GDM1 (cell line): Measurements from ENCODE around the gene SLIT1.
A peak's percentile ranks its signal among the peaks of the same experiment; 100 is the strongest.

Source experiments
- DNase-seq: peaks from one replicate; lab custom pipeline; 2025; lab: John Stamatoyannopoulos, UW

Gene SLIT1

GRCh38 chr10:97023401-97024167 is 162.2 kb downstream of the SLIT1 start:
- no peak for DNase-seq

GRCh38 chr10:97022616-97023015 is 163.1 kb downstream of the SLIT1 start:
- DNase-seq = no peak

- no peak for DNase-seq
Measured at GRCh38 chr10:97020452-97021400, 165.0 kb downstream of the SLIT1 start.

- DNase-seq = no peak
Measured at GRCh38 chr10:97019213-97019844, 166.4 kb downstream of the SLIT1 start.

- DNase-seq = no peak
Measured at GRCh38 chr10:97018251-97019212, 167.2 kb downstream of the SLIT1 start.

- no peak for DNase-seq
Measured at GRCh38 chr10:97017474-97017903, 168.3 kb downstream of the SLIT1 start.

DNA sequence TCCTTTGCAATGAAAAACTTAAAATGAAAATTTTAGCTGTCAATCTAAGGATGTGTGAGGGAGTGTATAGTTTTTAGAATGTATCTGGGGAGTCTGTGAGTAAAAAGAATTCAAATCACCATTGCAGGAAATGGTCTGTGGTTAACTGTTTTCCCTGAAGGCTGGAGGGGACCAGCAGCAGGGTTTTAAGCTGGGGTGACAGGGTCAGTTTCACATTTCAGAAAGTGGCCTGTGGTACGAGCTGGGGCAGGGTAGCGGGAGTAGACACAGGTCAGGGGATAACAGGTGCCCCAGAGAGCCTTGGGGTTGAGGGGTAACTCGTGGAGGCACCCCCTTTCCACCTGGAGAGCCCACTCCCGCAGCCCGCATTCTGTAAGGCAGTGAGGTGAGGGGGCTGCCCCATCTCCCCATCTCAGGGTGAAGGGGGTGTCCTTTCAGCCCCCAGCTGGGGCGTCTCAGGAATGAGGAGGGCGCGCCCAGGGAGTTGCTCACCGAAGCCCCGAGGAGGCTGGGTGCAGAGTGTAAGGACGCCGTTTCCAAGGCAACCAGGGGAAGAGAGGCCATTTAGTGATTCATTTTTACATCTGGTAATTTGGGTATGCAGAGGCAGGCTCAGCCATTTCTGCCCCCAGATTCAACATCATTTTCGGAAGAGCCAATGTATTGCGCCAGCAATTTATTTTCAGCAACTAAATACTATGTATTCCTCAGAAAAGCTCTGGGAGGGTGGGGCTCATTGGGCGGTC is 168.9 kb downstream of the SLIT1 start:
- DNase-seq = peak; percentile 12

- DNase-seq = no peak
Measured at GRCh38 chr10:97015240-97015639, 170.5 kb downstream of the SLIT1 start.

GRCh38 chr10:97013983-97014382 is 171.8 kb downstream of the SLIT1 start:
- DNase-seq = no peak

GRCh38 chr10:97013568-97013967 is 172.2 kb downstream of the SLIT1 start:
- no peak for DNase-seq

DNA sequence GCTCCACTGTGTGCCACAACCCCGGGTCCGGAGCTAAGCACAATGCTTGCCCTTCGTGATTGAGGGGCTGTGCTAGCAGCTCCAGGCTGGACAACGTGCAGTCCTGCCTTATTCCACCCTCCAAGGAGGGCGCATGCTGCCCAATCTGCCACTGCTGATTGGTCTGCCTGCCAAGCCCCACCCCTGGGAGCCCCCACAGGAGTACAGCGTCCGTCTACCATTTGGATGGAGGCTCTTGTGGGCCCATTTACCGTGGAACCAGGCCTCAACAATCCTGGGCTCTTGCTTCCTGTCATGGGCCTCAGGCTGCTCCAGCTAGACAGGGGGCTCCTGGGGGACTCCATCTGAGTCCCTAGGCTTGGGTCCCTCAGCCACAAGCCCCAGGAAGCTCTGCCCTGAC is 173.3 kb downstream of the SLIT1 start:
- no peak for DNase-seq

DNA sequence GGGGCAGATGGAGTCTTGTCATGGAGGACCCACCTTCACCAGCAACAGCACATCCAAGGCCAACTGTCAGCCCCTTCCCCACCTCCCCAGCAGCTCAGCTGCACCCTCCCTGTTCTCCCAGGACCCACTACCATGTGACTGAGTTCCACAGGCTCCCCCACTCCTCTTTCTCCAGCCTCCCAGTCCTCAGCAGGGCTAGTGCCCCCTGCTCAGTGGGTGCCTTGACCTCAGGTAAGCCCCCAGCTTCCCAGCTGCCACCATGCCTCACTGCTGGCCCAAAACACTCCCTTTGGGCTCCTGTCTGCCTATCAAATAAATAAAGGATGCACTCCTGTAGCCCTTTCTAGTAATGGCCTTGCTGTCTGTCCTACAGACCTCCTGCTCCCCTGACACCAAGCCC is 174.4 kb downstream of the SLIT1 start:
- no peak for DNase-seq

DNA sequence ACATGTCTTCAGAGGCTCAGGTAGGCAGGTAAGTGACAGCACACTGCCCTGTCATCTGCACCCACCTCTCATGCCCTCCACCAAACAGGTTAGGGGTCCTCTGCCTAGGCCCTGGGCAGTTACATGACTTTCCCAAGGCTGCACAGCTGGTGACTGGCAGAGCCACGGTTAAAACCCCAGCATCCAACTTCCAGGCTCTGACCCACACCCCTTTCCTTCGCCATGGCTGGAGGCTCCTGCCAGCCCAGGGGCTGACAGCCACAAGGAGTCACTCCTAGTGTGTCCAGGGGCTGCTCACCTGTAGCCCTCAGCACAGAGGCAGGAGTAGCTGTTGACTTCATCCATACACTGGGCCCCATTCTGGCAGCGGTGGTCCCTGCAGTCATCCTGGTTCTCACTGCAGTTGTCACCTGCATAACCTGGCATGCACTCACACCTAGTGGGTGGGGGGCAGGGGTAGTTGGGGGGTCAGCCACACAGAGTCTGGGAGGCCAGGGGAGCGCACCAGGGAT is 175.0 kb downstream of the SLIT1 start:
- DNase-seq = no peak

DNA sequence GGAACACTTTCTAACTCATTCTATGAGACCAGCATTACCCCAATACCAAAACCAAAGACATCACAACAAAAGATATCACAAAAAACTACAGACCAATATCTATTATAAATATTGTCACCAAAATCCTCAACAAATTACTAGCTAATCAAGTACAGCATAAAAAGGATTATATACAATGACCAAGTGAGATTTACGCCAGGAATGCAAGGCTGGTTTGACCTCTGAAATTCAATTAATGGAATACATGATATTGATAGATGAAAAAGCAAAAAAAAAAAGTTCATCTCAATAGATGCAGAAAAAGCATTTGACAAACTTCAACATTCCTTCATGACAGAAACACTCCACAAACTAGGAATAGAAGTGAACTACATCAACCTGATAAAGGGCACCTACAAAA is 178.3 kb downstream of the SLIT1 start:
- no peak for DNase-seq

DNA sequence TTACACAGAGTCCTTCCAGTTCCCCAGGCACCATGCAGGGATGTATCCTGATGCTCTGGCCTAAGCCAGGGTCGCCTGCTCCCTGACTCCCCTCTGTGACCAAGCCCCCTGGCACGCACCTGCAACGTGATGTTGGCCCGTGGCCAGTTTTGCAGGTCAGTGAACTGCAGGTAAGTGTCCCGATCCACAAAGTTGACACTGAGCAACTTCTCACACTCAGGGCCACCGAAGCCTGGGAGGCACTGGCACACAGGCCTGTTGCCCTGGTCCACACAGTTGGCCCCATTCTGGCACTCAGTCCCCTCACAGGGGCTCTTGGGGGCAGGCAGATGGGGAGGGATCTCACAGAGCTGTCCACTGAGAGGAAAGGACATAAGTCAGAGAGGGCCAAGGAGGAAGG is 179.4 kb downstream of the SLIT1 start:
- DNase-seq = no peak

DNA sequence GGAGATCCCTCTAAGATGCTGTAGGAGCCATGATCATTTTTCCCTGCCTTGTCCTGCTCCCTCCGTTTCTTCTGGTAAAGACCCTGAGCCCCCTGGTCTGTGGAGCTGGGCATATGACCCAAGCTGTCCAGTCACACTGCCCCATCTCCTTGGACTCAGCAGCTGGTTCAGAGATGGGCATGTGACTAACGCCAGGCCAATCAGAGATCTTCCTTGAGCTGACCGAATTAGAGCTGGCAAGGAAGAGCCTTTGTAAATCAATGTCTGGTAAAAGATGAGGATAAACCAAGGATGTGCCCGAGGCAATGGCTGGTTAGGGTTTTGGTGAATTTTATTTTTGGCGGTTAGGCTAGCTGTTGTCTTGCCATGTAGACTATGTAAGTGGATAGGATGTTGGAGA is 180.4 kb downstream of the SLIT1 start:
- DNase-seq = no peak

- no peak for DNase-seq
Measured at GRCh38 chr10:97004591-97004990, 181.2 kb downstream of the SLIT1 start.

- no peak for DNase-seq
Measured at GRCh38 chr10:97003804-97004201, 182.0 kb downstream of the SLIT1 start.

GRCh38 chr10:97003151-97003803 is 182.5 kb downstream of the SLIT1 start:
- no peak for DNase-seq

DNA sequence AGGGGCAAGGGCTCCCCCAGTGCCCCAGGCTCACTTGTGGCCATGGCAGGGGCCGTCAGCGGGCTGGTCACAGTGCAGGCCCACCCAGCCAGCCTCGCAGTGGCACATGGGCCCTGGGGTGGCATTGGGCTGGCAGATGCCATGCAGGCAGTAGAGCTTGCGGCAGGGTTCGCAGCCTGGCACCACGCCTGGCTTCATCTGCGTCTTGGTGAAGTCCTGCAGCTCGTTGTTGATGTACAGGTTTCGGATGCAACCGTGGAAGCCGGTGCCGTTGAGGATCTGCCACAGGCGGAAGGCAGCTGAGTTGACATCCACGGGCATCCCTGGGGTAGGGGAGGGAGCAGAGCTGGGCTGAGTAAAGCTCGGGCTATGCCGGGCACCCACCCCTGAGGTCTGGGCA is 183.1 kb downstream of the SLIT1 start:
- no peak for DNase-seq
